NCI-H1048 (cell line): ENCODE data around the gene RADIL.

Source experiments
- DNase-seq: peaks from one replicate; lab custom pipeline; 2025; lab: John Stamatoyannopoulos, UW

RADIL gene

GRCh38 chr7:4831723-4832495, 51.6 kb downstream of the RADIL start:
- DNase-seq, result no peak

- DNase-seq, result no peak
These were observed 53.3 kb downstream of the RADIL start for GRCh38 chr7:4830176-4830575.

DNA sequence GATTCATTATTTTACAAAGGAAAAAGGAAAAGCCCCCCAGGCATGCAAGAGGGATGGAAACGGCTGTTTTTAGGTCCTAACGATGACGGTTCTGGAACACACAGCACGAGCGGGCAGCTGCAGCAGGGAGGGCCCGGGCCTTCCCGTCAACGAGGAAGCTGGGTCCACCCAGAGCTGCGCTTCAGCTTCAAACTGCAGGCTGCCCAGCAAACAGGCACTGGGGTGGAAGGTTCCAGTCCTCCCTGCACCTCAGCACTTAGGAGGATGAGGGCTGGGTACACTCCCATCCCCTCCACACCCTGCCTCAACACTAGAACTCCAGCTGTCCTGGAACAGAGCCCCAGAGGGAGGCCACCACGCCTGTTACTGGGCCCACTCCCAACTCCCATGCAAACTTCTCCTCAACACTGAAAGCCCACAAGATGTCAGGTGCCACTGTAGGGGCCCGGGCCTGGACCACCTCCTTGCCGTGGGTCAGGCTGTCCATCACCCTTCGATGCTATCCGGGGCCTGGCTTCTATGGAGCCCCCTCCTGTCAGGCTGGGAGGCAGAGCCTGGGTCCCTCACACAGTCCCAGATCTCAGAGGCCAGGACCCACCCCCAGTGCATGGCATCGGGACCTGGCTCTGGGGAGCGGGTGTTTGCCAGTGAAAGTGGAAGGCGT, 54.7 kb downstream of the RADIL start:
- DNase-seq, result no peak

GRCh38 chr7:4825081-4825480, 58.4 kb downstream of the RADIL start:
- DNase-seq, result no peak

- DNase-seq, result no peak
These were observed 59.3 kb downstream of the RADIL start for GRCh38 chr7:4824120-4824775.

DNA sequence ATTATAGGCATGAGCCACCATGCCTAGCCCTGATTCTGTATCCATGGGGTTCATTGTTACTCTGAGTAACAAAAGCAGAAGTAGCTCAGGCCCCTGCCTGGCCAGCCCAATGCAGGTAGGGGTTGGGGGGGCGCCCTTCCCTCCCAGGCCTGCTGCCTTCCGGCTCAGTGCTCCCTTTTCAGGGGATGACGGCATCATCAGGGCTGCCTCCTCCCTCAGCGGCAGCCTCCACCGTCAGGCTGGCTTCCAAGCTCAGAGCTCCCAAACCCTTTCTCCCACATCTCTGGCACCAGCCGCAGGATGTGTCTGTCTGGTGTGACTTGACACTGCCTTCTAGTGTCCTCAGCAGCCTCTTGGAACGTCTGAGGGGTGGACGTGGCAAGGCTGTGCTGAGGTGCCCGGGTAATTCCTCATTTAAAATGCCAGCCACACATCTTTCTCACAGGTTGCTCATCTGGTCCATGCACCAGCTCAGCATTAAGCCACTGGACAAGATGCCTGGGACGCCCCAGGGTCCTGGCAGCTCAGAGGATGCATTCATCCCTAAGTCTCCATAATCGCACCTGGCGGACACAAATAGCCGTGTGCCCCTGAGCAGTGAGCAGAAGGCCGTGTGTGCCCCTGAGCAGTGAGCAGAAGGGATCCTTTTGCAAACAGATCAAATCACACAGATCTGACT, 59.9 kb downstream of the RADIL start:
- no peak for DNase-seq

DNA sequence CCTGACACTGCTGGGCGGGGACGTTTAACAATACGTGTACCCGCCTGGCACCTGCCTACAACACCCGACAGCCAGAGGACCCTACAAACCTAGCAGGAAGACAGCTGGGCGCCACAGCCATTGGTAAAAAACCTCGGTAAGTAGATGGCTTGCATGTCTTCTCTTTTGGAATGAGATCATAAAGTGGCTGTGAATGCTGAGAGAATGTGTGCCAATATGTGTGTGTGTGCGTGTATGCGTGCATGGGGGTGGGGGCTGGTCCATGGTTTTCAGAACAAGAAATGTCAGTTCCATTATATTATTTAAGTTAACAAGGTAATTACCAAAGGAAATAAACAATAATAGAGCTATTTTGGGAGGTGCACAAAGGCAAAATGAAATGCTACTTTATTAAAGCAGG, 60.8 kb downstream of the RADIL start:
- no peak for DNase-seq

GRCh38 chr7:4820967-4821471, 62.5 kb downstream of the RADIL start:
- DNase-seq, result no peak

DNA sequence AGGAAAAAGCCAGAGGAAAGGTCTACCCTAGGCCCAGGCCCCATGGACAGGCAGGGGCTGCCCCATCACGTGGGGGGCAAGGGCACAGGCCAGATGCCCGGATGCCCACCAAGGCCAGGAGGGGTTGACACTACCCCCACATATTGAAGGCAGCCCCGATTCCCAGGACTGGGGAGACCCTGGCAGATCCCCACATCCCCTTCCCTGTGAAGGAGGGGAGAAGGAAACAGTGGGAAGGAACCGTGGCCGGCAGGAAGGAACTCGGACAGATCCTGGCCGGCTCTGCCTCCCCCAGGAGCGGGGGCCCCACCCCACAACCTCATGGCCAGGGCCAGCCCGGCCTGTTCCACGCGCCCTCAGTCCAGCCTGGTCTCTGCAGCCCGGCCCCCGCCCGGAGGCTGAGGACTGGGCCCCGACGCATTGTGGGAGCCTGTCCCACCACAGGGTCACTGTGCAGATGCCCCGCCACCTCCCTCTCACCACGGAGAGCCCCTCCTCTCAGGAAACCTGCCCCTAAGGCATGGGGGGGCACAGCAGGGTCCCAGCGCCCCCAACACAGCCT, 63.0 kb downstream of the RADIL start:
- DNase-seq, result no peak

DNA sequence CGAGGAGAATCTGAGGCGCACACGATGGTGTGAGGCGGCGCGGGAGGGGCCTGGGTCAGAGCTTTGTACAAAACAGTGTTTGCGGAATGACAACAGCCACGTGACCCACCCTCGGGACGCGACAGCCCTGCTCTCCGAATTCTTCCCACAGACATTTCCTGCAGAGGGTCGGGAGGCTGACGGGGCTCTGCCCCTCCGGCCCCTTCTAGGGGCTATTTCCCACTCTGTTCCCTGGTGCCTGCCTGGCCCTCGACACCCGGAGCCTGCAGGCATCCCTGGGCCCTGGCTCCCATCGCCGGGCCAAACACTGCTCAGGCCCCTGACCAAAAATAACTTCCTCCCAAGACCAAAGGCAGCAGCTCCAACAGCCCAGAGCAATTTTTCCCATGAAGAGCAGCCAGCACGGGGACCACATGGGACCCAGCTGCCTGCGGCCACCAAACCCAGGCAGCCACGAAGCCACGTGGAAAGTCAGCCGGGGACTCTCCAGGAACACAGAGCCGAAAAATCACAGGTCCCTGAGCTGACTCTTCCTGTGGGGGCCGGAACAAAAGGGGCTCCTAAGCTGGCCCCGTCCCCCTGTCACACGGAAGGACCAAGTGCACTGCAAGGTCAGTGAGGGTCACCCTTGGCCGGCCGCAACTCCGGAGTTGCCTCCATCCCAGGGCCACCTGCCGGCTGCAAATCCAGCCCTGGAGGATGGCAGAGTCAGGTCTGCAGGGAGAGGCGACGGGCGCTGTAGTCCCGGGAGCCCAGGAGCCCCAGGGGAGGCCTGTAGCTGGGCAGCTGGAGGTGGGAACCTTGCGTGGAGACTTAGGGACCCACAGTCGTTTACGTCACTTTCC, 63.7 kb downstream of the RADIL start:
- no peak for DNase-seq

DNA sequence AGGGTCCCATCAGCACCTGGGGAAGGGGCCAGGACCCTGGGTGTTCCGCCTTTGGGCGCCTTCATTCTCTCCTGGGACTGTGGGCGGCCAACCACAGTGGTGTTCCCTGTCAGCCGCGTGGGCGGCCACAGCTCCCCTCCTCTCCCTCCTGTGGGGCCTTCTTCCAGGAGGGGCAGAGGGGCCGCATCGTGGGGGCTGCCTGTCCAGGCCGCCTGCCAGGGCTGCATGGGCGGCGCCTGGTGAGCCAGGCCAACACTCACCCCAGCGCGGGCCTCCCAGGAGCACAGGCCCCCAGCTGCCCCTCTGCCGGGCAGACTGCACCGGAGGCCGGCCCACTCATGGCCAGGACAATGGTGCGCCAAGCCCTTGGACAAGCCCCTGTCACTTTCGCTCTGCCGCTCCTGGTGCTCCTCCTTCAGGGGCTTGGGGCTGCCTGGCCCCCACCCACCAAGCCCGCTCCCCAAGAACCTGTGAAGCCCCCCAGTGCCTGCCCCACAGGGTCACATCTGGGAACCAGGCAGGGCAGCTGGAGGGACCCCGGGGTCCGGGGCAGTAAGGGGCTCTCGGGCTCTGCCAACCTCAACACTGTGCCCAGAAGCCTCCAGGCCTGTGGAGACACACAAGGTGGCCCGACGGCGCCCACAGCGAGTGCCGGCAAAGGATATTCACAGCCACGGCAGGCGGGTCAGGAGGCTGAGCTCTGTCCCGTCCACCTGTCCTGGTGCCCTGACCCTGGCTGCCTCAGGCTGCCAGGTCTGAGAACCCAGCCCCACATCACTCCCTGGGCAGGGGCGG, 65.3 kb downstream of the RADIL start:
- DNase-seq, result no peak

DNA sequence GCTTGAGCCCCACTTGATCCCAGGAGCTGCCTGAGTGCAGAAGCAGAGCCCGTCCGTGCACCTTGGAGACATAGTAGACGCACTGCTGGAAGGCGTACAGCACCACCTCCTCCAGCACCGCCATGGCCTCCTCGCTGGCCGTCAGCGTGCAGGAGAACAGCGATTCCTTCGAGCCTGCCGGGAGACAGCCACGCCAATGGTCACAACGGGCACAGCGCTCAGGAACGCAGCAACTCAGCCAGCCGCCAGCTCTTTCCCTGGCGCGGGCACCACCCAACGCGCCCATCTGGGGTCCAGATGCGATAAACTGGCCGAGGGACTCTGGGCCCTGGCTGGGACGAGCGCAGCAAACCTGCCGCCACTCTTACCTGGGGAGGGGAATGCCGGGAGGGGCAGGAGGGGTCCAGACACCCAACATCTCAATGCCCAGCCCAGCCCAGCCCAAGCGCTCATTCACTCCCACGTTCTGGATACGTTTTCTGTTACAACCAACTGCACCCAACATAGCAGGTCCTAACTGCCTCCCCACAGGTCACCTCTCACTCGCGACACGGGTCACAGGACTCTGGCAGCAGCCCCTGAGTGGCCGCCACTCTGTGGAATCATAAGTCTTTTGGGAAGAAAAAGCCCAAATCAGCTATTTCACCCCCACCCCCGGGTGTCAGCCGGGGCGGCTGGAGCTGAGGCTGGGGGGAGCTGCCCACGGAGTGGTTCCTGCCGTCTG, 66.2 kb downstream of the RADIL start:
- DNase-seq, result no peak

- no peak for DNase-seq
These were observed 67.0 kb downstream of the RADIL start for GRCh38 chr7:4816419-4817080.

- no peak for DNase-seq
These were observed 67.7 kb downstream of the RADIL start for GRCh38 chr7:4815609-4816418.

GRCh38 chr7:4815121-4815520, 68.4 kb downstream of the RADIL start:
- no peak for DNase-seq

- DNase-seq, result no peak
These were observed 69.1 kb downstream of the RADIL start for GRCh38 chr7:4814433-4814832.

DNA sequence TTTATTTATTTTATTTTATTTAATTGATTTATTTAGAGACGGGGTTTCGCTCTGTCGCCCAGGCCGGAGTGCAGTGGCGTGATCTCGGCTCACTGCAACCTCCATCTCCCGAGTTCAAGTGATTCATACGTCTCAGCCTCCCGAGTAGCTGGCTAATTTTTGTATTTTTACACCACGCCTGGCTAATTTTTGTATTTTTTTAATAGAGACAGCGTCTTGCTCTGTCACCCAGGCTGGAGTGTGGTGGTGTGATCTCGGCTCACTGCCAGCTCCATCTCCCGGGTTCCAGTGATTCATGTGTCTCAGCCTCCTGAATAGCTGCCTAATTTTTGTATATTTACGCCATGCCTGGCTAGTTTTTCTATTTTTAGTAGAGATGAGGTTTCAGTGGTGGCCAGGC, 73.8 kb downstream of the RADIL start:
- DNase-seq, result no peak

- DNase-seq, result no peak
These were observed 74.4 kb downstream of the RADIL start for GRCh38 chr7:4809091-4809591.
